SU-DHL-6 (cell line): ENCODE results near the gene ITGA1.

Experiments
- H2AFZ ChIP-seq: fragments of 200-600 bp; sonication (generic); 2 replicates; pipeline ENCODE4 v1.6.1; 2014; ENCODE audit warnings: low read depth, mild to moderate bottlenecking, moderate library complexity, mixed read lengths, antibody characterized with exemption, low read length; ENCODE audit not compliant: severe bottlenecking
- H3F3A ChIP-seq: fragments of 200-600 bp; shearing (Covaris generic); 2 replicates; pipeline ENCODE4 v1.6.0; 2016; ENCODE audit warnings: antibody characterized with exemption, mild to moderate bottlenecking; ENCODE audit not compliant: insufficient read depth
- H3K27ac ChIP-seq: fragments of 200-600 bp; sonication (generic); 2 replicates; pipeline ENCODE4 v1.5.1; 2016; ENCODE audit warnings: low read depth, mild to moderate bottlenecking, low read length, moderate library complexity, mixed read lengths
- H3K27me3 ChIP-seq: fragments of 200-600 bp; sonication (generic), shearing (Covaris generic); 2 replicates; pipeline ENCODE4 v1.6.0; 2014; ENCODE audit warnings: mild to moderate bottlenecking, low read length
- H3K36me3 ChIP-seq: fragments of 200-600 bp; sonication (generic); 2 replicates; pipeline ENCODE4 v1.6.1; 2014; ENCODE audit warnings: mild to moderate bottlenecking, low read length, mixed read lengths
- H3K4me2 ChIP-seq: fragments of 300-600, 200-600 bp; shearing (Covaris generic), sonication (generic); 2 replicates; pipeline ENCODE4 v1.6.0; 2014; ENCODE audit warnings: low read length, low read depth, mild to moderate bottlenecking; ENCODE audit not compliant: poor library complexity, severe bottlenecking
- H3K4me3 ChIP-seq: fragments of 200-600 bp; sonication (generic); 2 replicates; pipeline ENCODE4 v1.5.1; 2014; ENCODE audit warnings: antibody characterized with exemption, low read length, mild to moderate bottlenecking, mixed read lengths; ENCODE audit not compliant: insufficient read depth, poor library complexity, severe bottlenecking
- H3K79me2 ChIP-seq: fragments of 200-600 bp; sonication (generic); 2 replicates; pipeline ENCODE4 v1.6.1; 2014; ENCODE audit warnings: mild to moderate bottlenecking, low read length, moderate library complexity; ENCODE audit not compliant: insufficient read depth
- H3K9ac ChIP-seq: fragments of 200-600 bp; sonication (generic); 2 replicates; pipeline ENCODE4 v1.7.0; 2014; ENCODE audit warnings: mild to moderate bottlenecking, low read length
- H3K9me2 ChIP-seq: fragments of 200-600 bp; sonication (generic); replicated peaks from 2 replicates; pipeline ENCODE4 v1.6.1; 2014; ENCODE audit warnings: low read length; ENCODE audit not compliant: insufficient read depth
- H3K9me3 ChIP-seq: fragments of 200-600 bp; sonication (generic); 2 replicates; pipeline ENCODE4 v1.6.1; 2014; ENCODE audit warnings: low read length, mixed read lengths; ENCODE audit not compliant: insufficient read depth
- H4K20me1 ChIP-seq: fragments of 200-600 bp; sonication (generic); 2 replicates; pipeline ENCODE4 v1.6.1; 2014; ENCODE audit warnings: low read depth, mild to moderate bottlenecking, antibody characterized with exemption, low read length, moderate library complexity, mixed read lengths
- CTCF ChIP-seq: fragments of 200-600 bp; sonication (generic); IDR thresholded peaks from one replicate; pipeline ENCODE4 v1.5.1; 2017; ENCODE audit warnings: antibody characterized with exemption, mild to moderate bottlenecking, low read length, moderate library complexity; ENCODE audit not compliant: insufficient read depth, poor library complexity, severe bottlenecking
- EZH2phosphoT487 ChIP-seq: fragments of 200-600 bp; sonication (generic), shearing (Covaris generic); conservative IDR thresholded peaks from 2 replicates; pipeline ENCODE4 v1.6.1; 2018; ENCODE audit warnings: mild to moderate bottlenecking, antibody characterized with exemption, low read length, moderate library complexity, mixed read lengths

The ITGA1 gene

GRCh38 chr5:52910071-52910470 is 122.4 kb downstream of the ITGA1 start:
- no peak overlapping the region for H3K4me2 ChIP-seq

GRCh38 chr5:52915176-52915875 is 127.6 kb downstream of the ITGA1 start:
- no peaks in the 10 kb centered on the region for H3K27me3 ChIP-seq
- peak overlapping the region; percentile 46 for H3K4me2 ChIP-seq
- H3K36me3 ChIP-seq: no peaks in the 10 kb centered on the region
- H3K79me2 ChIP-seq: no peaks in the 10 kb centered on the region
- TF ChIP-seq CTCF (peak; percentile 55), EZH2phosphoT487 (no peak)
- no peaks in the 10 kb centered on the region for H4K20me1 ChIP-seq
- no peaks in the 10 kb centered on the region for H3F3A ChIP-seq
- no peak overlapping the region for H3K27ac ChIP-seq
- no peak overlapping the region for H3K4me3 ChIP-seq
- H3K9ac ChIP-seq: no peak overlapping the region
- H3K9me2 ChIP-seq: no peaks in the 10 kb centered on the region
- no peaks in the 10 kb centered on the region for H3K9me3 ChIP-seq
- no peak overlapping the region for H2AFZ ChIP-seq

More at GRCh38 chr5:52910071-52910470, 122.4 kb downstream of the ITGA1 start:
- no peak overlapping the region for H3K4me3 ChIP-seq
- H3K9ac ChIP-seq: no peak overlapping the region
- H3K27me3 ChIP-seq: no peaks in the 10 kb centered on the region; the same call in 1 of the 2 replicates
- no peak overlapping the region for H2AFZ ChIP-seq
- no peak overlapping the region for H3K27ac ChIP-seq
- H4K20me1 ChIP-seq: no peaks in the 10 kb centered on the region
- no peaks in the 10 kb centered on the region for H3K9me2 ChIP-seq
- H3F3A ChIP-seq: no peaks in the 10 kb centered on the region
- H3K9me3 ChIP-seq: no peaks in the 10 kb centered on the region
- no peaks in the 10 kb centered on the region for H3K79me2 ChIP-seq
- no peak for TF ChIP-seq CTCF
- TF ChIP-seq EZH2phosphoT487: no peak
- no peaks in the 10 kb centered on the region for H3K36me3 ChIP-seq

- TF ChIP-seq EZH2phosphoT487 (no peak), CTCF (no peak)
These were observed 133.2 kb downstream of the ITGA1 start for GRCh38 chr5:52920929-52921328.

More at GRCh38 chr5:52920929-52921328, 133.2 kb downstream of the ITGA1 start:
- Histone ChIP-seq H3K9me3 (no peaks in the 10 kb centered on the region), H2AFZ (no peak overlapping the region), H3K9ac (no peak overlapping the region), H3K27me3 (no peaks in the 10 kb centered on the region), H3K9me2 (no peaks in the 10 kb centered on the region), H3K4me3 (no peak overlapping the region), H3K27ac (no peak overlapping the region), H4K20me1 (no peaks in the 10 kb centered on the region), H3K4me2 (no peak overlapping the region), H3K36me3 (no peaks in the 10 kb centered on the region), H3F3A (no peaks in the 10 kb centered on the region), H3K79me2 (no peaks in the 10 kb centered on the region)
